HG03175 (cell line): ENCODE results near the gene TRPM4.
"Not testable (repeated sequence)": the region's sequence is repeated elsewhere in the genome, so short reads cannot be mapped to it uniquely, and the experiment has no call there.

Experiments used
- ATAC-seq: cut with Tn5 transposase; IDR thresholded peaks from one replicate; pipeline ENCODE4 v1.9.1; 2021; ENCODE audit warnings: mild to moderate bottlenecking, moderate library complexity; ENCODE audit not compliant: unreplicated experiment

TRPM4 gene

GRCh38 chr19:49150106-49150943 is 7.3 kb upstream of the TRPM4 start:
- no peak for ATAC-seq

- ATAC-seq = no peak
These were observed 6.7 kb upstream of the TRPM4 start for GRCh38 chr19:49150944-49151243.

- ATAC-seq = no peak
These were observed 6.1 kb upstream of the TRPM4 start for GRCh38 chr19:49151267-49152118.

- no peak for ATAC-seq
These were observed 5.5 kb upstream of the TRPM4 start for GRCh38 chr19:49152119-49152550.

GRCh38 chr19:49153167-49153809 is 4.3 kb upstream of the TRPM4 start:
- ATAC-seq = no peak

GRCh38 chr19:49154279-49154678 is 3.3 kb upstream of the TRPM4 start:
- ATAC-seq = no peak

GRCh38 chr19:49155005-49155819 is 2.4 kb upstream of the TRPM4 start, which contains the start of gene HRC:
Gene HRC (minus strand): TSS chr19:49155396. CDS start chr19:49155237, 159 bp downstream.
- no peak for ATAC-seq

- no peak for ATAC-seq
These were observed 1.7 kb upstream of the TRPM4 start for GRCh38 chr19:49155820-49156346.

GRCh38 chr19:49160450-49161189 is 3.0 kb downstream of the TRPM4 start:
- ATAC-seq = no peak

GRCh38 chr19:49161987-49162386 is 4.4 kb downstream of the TRPM4 start:
- ATAC-seq = no peak

- no peak for ATAC-seq
These were observed 7.6 kb downstream of the TRPM4 start for GRCh38 chr19:49165111-49165750.

GRCh38 chr19:49165865-49166301 is 8.3 kb downstream of the TRPM4 start:
- ATAC-seq = no peak

GRCh38 chr19:49167857-49168409 is 10.3 kb downstream of the TRPM4 start:
- no peak for ATAC-seq

- ATAC-seq = no peak
These were observed 10.8 kb downstream of the TRPM4 start for GRCh38 chr19:49168421-49168820.

- no peak for ATAC-seq
These were observed 15.6 kb downstream of the TRPM4 start for GRCh38 chr19:49173198-49173597.

- ATAC-seq = no peak
These were observed 23.1 kb downstream of the TRPM4 start for GRCh38 chr19:49180659-49181058.

GRCh38 chr19:49182010-49182847 is 24.6 kb downstream of the TRPM4 start:
- ATAC-seq = not testable (repeated sequence)

GRCh38 chr19:49182848-49183375 is 25.3 kb downstream of the TRPM4 start:
- no peak for ATAC-seq
